ENCODE results near the gene JAG1. TPM values are rescaled to one million over a fixed set of nuclear protein-coding genes. Genes with fewer than 3 reads are reported as not detected.

Gene JAG1
- total RNA-seq, 1 donor = 46.7 TPM

- DNase-seq (ENCODE audit: low read depth) = no peak
- TF ChIP-seq, protein P1, sequence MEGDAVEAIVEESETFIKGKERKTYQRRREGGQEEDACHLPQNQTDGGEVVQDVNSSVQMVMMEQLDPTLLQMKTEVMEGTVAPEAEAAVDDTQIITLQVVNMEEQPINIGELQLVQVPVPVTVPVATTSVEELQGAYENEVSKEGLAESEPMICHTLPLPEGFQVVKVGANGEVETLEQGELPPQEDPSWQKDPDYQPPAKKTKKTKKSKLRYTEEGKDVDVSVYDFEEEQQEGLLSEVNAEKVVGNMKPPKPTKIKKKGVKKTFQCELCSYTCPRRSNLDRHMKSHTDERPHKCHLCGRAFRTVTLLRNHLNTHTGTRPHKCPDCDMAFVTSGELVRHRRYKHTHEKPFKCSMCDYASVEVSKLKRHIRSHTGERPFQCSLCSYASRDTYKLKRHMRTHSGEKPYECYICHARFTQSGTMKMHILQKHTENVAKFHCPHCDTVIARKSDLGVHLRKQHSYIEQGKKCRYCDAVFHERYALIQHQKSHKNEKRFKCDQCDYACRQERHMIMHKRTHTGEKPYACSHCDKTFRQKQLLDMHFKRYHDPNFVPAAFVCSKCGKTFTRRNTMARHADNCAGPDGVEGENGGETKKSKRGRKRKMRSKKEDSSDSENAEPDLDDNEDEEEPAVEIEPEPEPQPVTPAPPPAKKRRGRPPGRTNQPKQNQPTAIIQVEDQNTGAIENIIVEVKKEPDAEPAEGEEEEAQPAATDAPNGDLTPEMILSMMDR (IDR thresholded peaks at IDR 0.05; ENCODE audit: insufficient read depth, low read length) = no peak
- H3K4me3 ChIP-seq (ENCODE audit: low read depth, low read length) = no peak overlapping the region
Observed at GRCh38 chr20:10641893-10642292, 31.9 kb downstream of the JAG1 start.

DNA sequence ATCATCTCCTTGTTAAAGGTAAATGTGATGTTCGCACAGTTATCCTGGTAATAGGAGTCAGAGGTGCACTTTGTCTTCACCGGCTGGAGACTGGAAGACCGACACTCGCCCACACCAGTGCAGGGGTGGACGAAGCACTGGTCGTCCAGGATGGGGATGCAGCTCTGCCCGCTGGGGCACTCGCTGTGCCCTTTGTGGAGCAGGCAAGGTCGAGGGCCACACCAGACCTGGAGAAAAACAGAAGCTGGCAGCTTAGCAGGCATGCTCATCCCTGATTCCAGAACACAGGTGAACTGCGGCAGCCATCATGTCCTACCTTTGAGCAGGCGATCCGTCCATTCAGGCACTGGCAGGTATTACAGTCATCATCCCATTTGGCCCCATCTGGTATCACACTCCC lies 32.3 kb downstream of the JAG1 start:
- TF ChIP-seq, protein P1 (IDR thresholded peaks at IDR 0.05; ENCODE audit: insufficient read depth, low read length) = no peak
- no peak overlapping the region for H3K4me3 ChIP-seq (ENCODE audit: low read depth, low read length)
- no peak for DNase-seq (ENCODE audit: low read depth)

DNA sequence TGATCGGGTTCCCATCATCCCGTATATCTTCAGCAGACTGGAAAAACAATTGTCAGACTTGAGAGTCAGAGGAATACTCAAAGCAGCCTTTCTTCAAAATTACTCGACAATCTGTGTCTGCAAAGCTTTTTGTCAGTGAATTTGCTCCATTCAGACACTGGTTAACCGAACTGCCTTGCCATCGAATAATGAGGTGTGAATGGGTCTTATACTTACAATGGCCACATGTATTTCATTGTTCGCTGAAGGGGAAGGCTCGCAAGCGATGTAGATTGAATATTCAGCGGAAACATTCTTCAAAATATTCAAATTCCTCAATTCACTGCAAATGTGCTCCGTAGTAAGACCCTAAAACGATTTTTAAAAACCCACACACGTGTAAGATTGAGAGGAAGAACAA lies 32.9 kb downstream of the JAG1 start:
- no peak for DNase-seq (ENCODE audit: low read depth)
- TF ChIP-seq, protein P1 (IDR thresholded peaks at IDR 0.05; ENCODE audit: insufficient read depth, low read length) = no peak
- no peak overlapping the region for H3K4me3 ChIP-seq (ENCODE audit: low read depth, low read length)

- TF ChIP-seq, protein P1 (IDR thresholded peaks at IDR 0.05; ENCODE audit: insufficient read depth, low read length) = no peak
- DNase-seq (ENCODE audit: low read depth) = no peak
- H3K4me3 ChIP-seq (ENCODE audit: low read depth, low read length) = no peak overlapping the region
Observed at GRCh38 chr20:10639737-10640556, 33.9 kb downstream of the JAG1 start.

DNA sequence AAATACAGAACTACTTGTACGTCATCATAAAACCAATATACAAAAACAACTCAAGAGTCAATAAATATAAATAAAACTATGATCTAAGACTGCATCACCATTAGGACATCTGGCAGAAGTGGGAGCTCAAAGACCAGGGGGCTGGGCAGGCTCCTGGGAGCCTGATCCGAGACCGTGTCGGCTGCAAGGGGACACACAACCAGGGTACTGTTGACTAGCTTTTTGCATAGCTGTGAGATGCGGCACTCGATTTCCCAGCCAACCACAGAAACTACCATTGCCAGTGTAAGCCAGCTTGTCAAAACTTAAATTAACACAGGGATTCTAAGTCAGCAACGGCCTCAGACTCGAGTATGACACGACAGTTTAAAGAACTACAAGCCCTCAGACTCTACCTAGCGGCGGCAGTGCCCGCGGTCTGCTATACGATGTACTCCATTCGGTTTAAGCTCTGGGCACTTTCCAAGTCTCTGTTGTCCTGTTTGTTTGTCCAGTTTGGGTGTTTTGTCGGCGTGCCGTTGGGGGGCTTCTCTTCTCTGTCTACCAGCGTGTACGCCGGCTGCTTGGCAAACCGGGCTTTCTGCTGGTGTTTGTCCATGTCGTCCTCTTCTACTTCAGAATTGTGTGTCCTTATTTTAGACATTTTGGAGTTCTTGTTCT lies 34.6 kb downstream of the JAG1 start:
- TF ChIP-seq, protein P1 (IDR thresholded peaks at IDR 0.05; ENCODE audit: insufficient read depth, low read length) = no peak
- H3K4me3 ChIP-seq (ENCODE audit: low read depth, low read length) = no peak overlapping the region
- no peak for DNase-seq (ENCODE audit: low read depth)

DNA sequence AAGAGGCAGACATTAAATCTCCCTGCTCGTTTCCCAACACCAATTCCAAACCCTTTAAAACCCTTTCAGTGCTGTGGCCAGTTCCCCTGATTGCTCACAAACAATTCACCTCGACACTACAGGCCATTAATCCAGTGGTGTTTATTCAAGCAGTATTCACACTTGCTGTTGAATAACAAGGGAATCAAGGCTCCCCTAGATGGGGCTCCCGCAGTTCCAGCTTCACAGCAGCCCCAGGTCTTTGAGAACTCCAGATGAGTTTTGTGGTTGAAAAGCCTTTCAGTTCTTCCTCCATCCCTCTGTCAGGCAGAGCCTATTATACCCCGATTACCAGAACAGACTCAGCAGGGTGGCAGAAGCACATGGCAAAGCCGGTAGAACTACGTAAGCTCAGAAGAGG lies 36.2 kb downstream of the JAG1 start:
- no peak for DNase-seq (ENCODE audit: low read depth)
- TF ChIP-seq, protein P1 (IDR thresholded peaks at IDR 0.05; ENCODE audit: insufficient read depth, low read length) = no peak
- H3K4me3 ChIP-seq (ENCODE audit: low read depth, low read length) = no peak overlapping the region

All from fibroblast of the aortic adventitia (primary cell).